IPS-18c (cell line): ENCODE results near the gene DLK1.

Experiments used
- H3K4me3 ChIP-seq: 2 replicates; pipeline ENCODE4 v1.7.0; 2013; ENCODE audit warnings: low read depth, mild to moderate bottlenecking, low read length, moderate library complexity; ENCODE audit not compliant: insufficient read depth
- H3K9me3 ChIP-seq: one replicate; pipeline ENCODE4 v1.6.1; 2013; ENCODE audit warnings: mild to moderate bottlenecking, low read length, moderate library complexity; ENCODE audit not compliant: control insufficient read depth, insufficient read depth

Gene DLK1

DNA sequence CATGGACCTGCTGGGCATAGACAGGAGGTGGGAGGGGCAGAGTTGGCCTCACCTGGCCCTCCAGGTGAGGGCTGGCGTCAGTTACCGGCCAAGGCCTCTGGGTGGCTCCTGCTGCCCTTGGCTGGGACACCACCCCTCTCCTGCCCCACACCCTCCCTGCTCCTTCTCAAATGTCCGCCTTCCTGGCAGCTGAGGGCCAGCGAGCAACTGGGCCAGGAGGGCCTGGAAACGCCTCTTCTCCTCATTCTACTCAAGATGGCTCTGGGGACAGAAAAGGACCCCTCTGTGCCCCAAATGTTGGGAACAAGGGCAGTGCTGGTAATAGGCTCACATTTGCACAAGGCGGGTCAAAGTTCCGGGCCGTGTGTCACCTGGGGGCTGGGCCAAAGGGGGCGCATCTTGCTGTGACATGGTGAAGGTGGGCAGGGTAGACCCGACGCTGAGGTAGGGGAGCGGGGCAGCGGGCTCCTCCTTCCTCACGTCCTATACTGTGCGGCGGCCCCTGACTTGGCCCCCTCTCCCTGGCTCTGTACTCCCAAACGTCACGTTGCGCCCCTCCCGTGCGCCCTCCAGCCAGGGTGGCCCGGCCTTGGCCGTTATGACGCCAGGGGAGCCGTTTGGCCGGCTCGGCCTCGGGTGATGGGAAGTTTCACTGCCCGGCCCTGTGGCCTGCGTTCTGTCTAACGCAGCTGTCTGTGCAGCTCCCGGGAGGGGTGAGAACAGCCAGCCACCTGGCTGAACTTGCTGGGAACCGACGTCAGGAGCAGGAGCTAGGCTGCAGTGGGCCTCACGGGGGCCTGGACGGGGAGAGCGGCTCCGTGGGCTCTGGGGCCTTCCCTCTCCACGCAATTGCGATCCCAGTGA, 18.0 kb upstream of the DLK1 start:
- Histone ChIP-seq H3K4me3 (peak overlapping the region; percentile 34), H3K9me3 (no peaks in the 10 kb centered on the region)

DNA sequence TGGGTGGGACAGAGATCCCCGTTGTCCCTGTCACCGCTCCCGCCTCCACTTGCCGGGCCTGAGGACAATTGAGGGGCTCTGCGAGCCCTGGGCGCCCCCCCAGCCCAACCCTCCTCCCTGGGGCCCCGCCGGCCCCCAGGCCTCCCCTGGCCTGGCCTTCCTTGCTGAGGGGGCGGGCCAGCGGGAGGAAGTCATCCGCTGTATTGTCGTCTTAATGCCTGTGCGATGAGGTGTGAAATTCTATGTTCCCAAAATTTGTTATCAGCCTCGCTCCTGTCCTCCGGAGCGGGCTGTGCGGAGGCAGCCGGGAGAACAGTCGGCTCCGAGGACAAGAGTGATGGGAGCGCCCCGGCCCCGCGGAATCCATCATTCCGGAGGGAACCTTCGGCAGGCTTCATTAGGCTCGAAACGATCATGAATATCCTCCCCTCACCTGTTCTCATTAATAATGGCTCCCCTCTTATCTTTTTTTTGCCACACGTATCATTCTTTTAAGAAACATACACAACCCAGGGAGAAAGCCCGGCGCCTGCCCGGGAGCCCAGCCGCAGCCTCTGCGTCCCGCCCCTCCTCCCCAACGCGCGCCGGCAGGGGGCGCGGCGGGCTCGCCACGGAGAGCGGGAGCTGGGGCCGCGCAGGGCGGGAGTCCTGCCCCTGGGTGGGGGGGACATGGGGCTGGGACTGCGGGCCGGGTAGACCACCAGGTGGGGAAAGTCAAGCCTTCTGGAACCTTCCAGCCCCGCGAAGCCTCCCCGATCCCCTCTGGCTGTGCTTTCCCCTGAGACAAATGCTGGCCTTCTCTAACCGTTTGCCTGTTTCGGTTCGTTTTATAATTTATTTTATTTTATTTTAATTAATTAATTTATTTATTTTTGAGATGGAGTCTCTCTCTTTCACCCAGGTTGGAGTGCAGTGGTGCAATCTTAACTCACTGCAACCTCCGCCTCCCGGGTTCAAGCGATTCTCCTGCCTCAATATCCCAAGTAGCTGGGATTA, 17.1 kb upstream of the DLK1 start:
- H3K9me3 ChIP-seq, result no peaks in the 10 kb centered on the region
- H3K4me3 ChIP-seq, result no peak overlapping the region; the same call in 1 of the 2 replicates

DNA sequence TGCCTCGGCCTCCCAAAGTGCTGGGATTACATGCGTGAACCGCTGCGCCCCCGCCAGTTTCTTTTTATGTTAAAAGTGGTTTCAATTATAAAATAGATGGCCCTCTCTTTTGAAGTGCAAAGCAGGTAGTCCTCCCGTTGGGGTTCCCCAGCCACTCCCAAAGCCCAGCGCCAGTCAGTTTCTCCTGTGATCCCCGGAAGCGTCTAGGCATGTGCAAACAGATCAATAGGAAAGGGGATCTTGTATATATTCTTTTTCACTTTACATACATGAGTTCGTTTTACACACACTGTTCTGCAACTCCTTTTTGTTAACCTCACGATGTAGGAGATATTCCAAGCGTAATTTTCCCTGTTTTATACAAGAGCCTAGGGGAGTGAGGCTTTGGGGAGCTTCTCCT, 16.3 kb upstream of the DLK1 start:
- no peak overlapping the region for H3K4me3 ChIP-seq
- no peaks in the 10 kb centered on the region for H3K9me3 ChIP-seq

DNA sequence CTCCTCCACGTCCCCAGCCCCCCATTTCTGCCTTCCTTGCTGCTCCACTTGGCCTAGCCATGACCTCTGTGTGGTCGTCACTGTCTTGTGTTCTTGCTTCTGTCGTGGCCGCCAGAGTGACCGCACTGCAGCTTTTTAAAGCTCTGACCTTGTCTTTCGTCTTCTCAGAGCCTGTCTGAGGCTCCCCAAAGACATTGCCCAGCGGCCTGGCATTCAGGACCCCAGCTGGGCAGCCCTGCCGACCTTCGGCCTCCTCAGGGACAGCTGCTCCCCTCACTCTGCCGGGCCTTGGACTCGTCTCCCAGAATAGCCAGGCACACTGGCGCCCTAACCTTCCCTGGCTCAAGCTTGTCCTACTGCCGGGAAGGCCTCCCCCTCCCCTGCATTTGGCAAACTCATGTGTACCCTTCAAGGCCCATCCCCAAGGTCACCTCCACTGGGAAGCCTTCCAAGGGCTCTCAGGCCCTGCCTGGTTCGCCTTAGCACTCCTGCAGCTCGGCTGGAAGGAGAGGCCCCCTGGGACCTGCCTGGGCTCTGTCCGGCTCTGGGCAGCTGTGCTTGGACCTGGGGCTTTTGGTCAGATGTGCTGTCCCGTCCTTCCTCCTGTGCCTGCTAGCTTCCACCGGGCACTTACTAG, 15.7 kb upstream of the DLK1 start:
- no peak overlapping the region for H3K4me3 ChIP-seq

DNA sequence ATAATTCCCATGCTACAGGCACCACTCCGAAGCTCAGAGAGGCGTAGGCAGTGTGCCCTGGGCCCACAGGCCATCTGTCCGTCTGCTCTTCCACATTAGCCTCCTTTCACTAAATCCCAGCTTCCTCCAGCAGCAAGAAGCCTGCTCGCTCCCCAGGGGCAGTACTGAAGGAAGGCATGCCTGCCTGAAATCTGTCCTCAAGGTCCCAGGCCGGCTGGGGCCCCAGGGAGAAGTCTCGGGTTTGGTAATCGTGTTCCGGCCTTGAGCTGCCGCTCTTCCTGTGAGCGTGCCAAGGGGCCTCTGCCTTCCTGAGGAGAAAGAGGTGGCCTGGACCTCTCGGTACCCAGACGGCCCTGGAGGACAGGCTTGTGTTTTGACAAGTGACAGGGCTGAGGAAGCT, 15.2 kb upstream of the DLK1 start:
- Histone ChIP-seq H3K4me3 (no peak overlapping the region), H3K9me3 (no peaks in the 10 kb centered on the region)

More for the DNA sequence above, 15.7 kb upstream of the DLK1 start:
- no peaks in the 10 kb centered on the region for H3K9me3 ChIP-seq

DNA sequence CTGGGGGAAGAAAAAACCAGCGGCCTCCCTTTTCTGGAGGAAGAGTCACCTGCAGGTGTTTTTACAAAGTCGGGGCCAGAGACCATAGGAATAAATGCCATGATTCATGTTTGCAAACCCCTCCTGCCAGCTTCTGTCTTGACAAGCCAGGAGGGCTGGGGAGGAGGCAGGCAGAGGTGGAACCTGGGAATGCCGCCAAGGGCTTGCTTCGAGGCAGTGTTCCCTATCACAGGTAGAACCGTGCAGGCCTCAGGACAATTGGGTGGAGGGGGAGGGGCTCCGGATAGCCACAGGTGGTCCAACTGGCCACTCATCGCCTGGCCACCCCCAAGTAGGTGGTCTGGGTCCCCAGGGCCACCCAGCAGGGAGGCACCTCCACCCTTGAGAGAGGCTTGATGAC, 14.2 kb upstream of the DLK1 start:
- Histone ChIP-seq H3K4me3 (no peak overlapping the region), H3K9me3 (no peaks in the 10 kb centered on the region)

DNA sequence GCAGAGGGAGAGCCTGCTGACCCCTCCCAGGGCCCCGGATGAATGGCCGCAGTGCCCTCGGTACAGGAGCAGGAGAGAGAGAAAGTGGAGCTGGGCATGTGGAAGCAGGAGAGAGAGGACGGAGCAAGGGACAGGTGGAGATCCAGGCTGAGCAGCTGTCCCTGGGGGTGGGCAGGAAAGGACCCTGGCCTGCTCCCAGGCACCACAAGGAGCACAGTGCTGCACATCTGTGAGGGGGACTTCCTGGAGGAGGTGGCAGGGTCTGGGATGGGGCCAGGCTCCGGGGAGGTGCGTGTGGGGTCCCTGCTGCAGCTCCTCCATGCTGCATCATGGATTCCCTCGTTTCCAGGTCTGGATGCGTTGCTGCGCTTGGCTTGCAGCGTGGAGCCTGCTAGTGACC, 13.0 kb upstream of the DLK1 start:
- Histone ChIP-seq H3K9me3 (no peaks in the 10 kb centered on the region), H3K4me3 (no peak overlapping the region)

DNA sequence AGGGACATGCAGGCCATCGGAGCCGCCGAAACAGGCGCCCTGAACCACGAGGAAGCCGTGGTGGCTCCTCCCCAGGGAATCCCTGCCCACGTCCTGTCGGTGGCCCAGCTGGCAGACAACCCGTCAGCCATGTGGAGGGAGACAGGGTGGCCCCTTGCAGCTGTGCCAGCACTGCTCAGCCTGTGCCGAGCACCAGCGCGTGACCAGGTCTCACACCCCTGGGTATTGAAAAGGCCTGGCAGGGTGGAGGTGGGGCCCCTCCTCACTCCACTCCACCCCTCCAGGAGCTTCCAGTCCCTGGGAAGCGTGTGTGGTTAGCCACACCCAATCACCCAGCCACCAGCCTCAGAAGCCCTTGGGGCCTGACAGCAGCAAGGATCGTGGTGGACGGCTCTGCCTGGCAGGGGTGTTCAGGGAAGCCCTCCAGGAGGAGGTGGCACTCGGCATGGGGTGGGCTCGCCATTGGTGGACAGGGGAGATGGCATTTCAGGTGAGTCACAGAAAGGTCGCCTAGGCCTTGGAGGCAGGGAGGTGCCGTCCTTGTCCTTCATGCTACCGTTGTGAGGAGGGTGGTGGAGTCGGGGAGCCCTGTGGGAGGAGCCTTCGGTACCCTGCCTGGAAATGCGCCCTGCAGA, 12.3 kb upstream of the DLK1 start:
- H3K4me3 ChIP-seq, result no peak overlapping the region

DNA sequence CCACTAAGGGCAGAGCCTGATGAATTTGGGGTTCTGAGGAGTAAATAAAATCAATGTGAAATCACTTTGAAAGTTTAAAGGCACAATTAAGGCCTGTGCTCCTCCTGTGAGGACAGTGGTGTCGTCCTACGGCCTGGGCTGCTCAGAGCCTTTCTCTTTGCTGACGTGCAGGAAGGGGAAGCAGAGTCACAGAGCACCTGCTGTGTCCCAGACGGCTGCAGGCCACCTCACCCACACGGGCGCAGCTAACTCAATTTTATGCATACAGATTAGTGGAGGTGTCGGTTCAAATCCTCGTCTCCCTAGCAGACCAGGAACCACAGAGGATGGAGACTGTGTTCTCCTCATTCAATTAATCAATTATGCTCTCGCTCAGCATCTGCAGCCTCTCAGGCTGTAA, 11.4 kb upstream of the DLK1 start:
- H3K4me3 ChIP-seq, result no peak overlapping the region
- no peaks in the 10 kb centered on the region for H3K9me3 ChIP-seq

More for the DNA sequence above, 12.3 kb upstream of the DLK1 start:
- H3K9me3 ChIP-seq, result no peaks in the 10 kb centered on the region

DNA sequence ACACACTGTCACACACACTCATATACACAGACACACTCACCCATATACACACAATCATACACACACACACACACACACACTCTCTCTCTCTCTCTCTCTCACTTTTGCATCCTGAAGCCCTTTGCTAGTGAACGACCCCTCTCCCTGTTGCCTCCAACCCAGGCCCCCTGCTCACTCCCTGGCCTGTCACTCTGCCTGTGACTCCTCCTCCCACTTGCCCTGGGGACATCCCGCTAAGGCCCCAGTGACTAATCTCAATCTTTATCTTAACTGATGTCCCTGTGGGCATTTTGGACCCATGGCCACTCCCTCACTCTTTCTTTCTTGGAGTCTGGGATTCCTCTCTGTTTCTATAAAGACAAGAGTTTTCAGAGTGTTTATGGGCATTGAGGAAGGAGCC, 10.9 kb upstream of the DLK1 start:
- H3K4me3 ChIP-seq, result no peak overlapping the region
- no peaks in the 10 kb centered on the region for H3K9me3 ChIP-seq

DNA sequence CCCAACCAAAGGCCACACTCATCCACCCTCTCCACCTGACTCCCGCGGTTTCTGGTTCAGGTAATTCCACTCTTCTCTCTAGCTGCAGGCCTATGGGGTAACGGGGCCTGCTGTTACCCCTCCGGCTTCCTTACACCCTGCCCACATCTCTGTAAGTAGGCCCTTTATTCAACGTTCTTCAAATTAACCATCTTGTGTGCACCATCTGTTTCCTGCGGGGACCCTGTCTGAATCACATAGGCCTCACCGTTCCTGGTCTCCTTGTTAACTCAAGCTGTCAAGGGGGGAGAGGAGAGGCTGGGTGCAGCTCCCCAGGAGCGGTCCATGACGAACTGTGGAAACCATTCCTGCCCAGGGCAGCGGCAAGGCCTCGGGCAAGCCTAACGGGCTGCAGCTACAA, 9.3 kb upstream of the DLK1 start:
- Histone ChIP-seq H3K9me3 (no peaks in the 10 kb centered on the region), H3K4me3 (no peak overlapping the region)

DNA sequence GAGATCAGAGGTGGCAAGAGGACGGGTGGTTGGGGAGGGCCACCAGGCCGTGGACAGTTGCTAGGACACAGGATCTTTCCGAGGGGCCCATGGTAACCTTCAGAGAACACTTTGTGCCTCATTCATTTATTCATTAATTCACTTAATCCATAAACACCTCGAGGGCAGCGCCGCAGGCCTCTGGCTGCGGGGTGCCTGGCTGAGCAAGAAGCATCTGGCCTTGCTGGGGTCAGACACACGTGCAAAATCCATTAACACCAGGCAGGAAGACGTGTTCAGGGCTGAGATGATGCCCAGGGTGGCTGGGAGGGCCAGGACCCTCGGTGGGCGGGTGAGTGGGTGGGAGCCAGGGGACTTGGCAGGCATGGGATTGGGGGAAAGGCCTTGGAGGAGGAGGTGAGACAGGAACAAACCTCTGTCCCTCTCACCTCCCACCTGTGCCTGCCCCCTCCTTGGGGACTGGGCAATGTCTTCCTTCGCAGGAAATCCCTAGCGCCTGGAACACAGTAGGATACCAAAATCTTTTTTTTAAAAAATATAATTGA, 6.6 kb upstream of the DLK1 start:
- H3K4me3 ChIP-seq, result no peak overlapping the region
- no peaks in the 10 kb centered on the region for H3K9me3 ChIP-seq

DNA sequence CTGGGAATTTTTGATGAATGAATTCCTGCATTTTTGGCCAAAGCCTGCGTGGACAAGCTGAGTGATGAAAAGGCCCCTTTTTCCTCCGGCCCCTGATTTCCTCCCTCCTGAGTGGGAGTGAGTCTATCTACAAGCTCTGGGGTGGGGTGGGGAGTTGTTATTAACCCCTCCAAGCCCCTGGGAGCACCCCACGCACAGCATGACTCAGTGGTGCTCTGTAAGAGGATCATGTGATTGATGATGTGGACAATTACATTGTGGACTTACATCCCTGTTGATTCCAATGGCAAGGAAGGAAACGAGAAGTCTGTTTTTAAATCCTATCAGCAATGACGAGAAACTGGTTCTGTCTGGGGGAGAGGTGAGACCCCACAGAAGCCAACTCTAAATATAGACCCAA, 5.1 kb upstream of the DLK1 start:
- peaks cover 2% of the 10 kb centered on the region for H3K9me3 ChIP-seq
- H3K4me3 ChIP-seq, result no peak overlapping the region

DNA sequence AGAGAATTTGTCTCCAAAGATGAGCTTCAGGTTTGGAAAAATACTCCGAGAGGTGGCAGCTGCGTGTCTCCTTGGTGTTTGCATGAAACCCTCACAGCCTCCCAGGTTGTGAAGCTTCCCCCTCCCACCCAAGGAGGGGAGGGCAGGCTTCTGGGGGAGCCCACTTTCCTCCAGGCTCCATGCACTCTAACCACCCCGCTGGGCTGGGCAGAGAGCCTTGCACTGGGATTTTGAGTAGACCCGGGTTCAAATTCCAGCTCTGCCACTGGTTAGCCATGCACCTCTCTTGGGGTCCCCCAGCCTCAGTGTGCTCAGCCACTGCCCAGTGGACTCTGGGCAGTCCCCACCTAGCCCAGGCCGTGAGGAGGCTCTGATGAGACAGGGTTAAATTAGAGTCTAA, 4.3 kb upstream of the DLK1 start:
- Histone ChIP-seq H3K9me3 (peaks cover 2% of the 10 kb centered on the region), H3K4me3 (no peak overlapping the region)

DNA sequence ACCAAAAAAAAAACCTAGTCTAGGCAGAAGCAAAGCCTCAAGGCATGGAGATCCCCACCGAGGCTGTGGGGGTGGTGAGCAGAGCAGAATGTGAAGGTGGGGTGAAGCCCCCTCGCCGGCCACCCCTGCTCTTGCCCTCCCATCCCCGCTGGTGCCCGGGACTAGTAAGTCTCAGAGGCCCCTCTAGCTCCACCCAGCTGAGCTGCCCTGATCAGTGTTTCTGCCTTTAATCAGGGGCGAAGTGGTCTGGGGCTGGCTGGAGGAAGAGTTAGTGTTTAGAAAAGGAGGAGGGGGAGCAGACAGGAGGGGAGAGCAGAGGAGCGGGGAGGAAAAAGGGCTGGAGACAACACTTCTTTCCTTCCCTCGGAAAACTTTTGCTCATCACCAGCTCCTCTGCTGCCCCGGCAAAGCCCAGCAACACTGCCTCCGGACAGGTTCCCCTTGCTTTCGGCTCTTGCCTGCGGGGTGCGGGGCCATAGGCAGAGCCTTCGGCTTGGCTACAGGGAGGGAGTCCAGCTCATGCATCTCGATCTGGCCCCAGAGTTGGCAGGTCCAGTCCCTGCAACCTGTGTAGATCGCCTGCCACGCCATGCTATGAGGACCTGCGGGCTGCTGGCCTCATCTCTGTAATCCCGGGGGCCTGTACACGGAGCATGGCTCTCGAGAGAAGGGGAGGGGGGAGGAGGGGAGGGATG, 3.4 kb upstream of the DLK1 start:
- no peak overlapping the region for H3K4me3 ChIP-seq

DNA sequence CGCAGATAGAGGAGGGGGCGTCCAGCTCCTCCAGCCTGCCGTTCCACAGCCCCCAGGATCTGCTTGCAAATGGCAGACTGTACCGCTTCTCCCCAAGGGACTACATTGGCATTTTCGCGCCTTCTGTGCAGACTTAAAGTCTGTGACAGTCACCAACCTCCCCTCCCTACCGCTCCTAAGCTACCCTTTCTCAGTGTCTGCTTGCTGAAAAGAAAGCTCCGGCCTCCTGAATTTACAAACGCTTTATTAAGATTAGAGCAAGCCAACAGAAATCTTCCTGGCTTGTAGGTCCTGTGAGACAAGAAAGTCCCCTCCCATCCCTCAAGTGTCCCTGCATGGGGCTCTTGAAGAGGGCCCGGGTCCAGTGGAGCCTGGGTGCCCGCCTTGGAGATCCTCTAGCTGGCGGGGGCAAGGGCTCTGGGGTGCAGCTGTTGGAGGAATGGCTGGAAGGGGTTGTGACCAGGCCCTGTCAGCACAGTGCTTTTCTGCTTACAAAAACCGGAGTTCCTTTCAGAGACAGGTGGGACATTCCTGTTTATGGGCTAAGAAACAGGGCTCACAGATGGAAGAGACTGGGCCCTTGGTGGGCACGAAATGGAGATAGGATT, 2.8 kb upstream of the DLK1 start:
- H3K4me3 ChIP-seq, result no peak overlapping the region
- H3K9me3 ChIP-seq, result peaks cover 2% of the 10 kb centered on the region

More for the DNA sequence above, 3.4 kb upstream of the DLK1 start:
- H3K9me3 ChIP-seq, result peaks cover 2% of the 10 kb centered on the region
